ENCODE measurements around the gene ZNF827. TPM values are rescaled to one million over a fixed set of nuclear protein-coding genes. Genes with fewer than 3 reads are reported as not detected.

ZNF827 gene
- total RNA-seq, 1 donor from 2014 or later: 50.2 TPM

- Mint-ChIP-seq H3K27me3 (no peaks in the 10 kb centered on the region), H3K4me1 (ENCODE audit: low read depth) (no peaks in the 10 kb centered on the region), H3K27ac (no peak overlapping the region), H3K36me3 (ENCODE audit: insufficient read depth) (no peaks in the 10 kb centered on the region), H3K4me3 (ENCODE audit: low read depth) (no peak overlapping the region), H3K9me3 (ENCODE audit: low read depth) (no peaks in the 10 kb centered on the region)
- DNase-seq (ENCODE audit: low spot score, unreplicated experiment): no peak
- TF ChIP-seq CTCF (IDR thresholded peaks at IDR 0.05; ENCODE audit: unreplicated experiment): no peak
These were observed 38.1 kb upstream of the ZNF827 start for GRCh38 chr4:145976680-145977079.

DNA sequence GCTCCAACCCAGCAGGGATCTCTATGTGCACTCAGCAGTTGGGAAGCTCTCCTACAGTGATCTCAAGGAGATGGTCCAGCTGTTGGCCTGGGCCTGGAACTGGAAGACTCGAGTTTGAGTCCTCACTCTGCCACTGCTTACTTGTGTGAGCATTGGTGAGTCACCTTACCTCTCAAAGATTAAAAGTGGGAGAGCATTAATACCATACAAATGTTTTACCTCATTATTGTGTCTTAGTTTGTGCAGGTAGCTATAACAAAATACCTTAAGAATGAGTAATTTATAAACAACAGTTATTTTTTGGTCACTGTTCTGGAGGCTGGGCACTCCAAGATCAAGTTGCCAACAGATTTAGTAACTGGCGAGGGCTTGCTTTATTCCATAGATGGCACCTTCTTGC, 21.4 kb upstream of the ZNF827 start:
- H3K4me1 Mint-ChIP-seq (ENCODE audit: low read depth): no peaks in the 10 kb centered on the region
- H3K4me3 Mint-ChIP-seq (ENCODE audit: low read depth): no peak overlapping the region
- no peak for DNase-seq (ENCODE audit: low spot score, unreplicated experiment)
- no peak for TF ChIP-seq CTCF (IDR thresholded peaks at IDR 0.05; ENCODE audit: unreplicated experiment)
- no peaks in the 10 kb centered on the region for H3K36me3 Mint-ChIP-seq (ENCODE audit: insufficient read depth)
- H3K27ac Mint-ChIP-seq: no peak overlapping the region
- peaks cover 9% of the 10 kb centered on the region for H3K9me3 Mint-ChIP-seq (ENCODE audit: low read depth)
- peaks cover 3% of the 10 kb centered on the region for H3K27me3 Mint-ChIP-seq

- no peaks in the 10 kb centered on the region for H3K9me3 Mint-ChIP-seq (ENCODE audit: low read depth)
- H3K4me3 Mint-ChIP-seq (ENCODE audit: low read depth): no peak overlapping the region
- no peak for TF ChIP-seq CTCF (IDR thresholded peaks at IDR 0.05; ENCODE audit: unreplicated experiment)
- no peak for DNase-seq (ENCODE audit: low spot score, unreplicated experiment)
- no peak overlapping the region for H3K27ac Mint-ChIP-seq
- no peaks in the 10 kb centered on the region for H3K4me1 Mint-ChIP-seq (ENCODE audit: low read depth)
- H3K27me3 Mint-ChIP-seq: peaks cover 3% of the 10 kb centered on the region
- H3K36me3 Mint-ChIP-seq (ENCODE audit: insufficient read depth): no peaks in the 10 kb centered on the region
These were observed 18.7 kb upstream of the ZNF827 start for GRCh38 chr4:145957302-145957701.

DNA sequence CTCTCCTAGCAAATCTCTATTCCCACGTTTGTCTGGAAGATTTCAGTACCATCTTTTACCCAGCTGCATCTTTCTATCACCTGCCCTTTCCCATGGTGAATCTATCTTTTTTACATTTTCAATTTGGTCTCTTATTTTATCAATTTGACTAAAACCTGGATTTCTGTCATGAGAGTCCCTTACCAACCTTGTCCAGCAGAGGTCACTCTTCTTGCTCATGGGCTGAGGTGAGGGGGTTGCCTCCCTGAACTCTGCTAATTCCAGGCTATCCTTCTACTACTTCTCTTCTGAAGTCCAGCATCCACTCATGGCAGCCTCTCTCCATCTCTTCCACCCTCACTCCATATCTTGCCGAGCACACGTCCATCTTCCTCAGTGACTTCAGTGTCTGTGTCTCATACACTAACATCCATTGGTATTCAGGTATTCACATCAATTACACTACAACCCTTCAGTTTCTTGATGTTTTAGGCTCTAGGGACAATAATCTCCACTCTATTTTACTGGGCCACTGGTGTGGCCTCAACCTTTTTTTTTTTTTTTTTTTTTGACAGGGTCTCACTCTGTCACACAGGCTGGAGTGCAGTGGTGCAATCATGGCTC, 17.8 kb upstream of the ZNF827 start:
- DNase-seq (ENCODE audit: low spot score, unreplicated experiment): peak; percentile 25
- no peaks in the 10 kb centered on the region for H3K36me3 Mint-ChIP-seq (ENCODE audit: insufficient read depth)
- no peaks in the 10 kb centered on the region for H3K9me3 Mint-ChIP-seq (ENCODE audit: low read depth)
- H3K27ac Mint-ChIP-seq: no peak overlapping the region
- no peak overlapping the region for H3K4me3 Mint-ChIP-seq (ENCODE audit: low read depth)
- TF ChIP-seq CTCF (IDR thresholded peaks at IDR 0.05; ENCODE audit: unreplicated experiment): peak; percentile 87
- peaks cover 3% of the 10 kb centered on the region for H3K27me3 Mint-ChIP-seq
- H3K4me1 Mint-ChIP-seq (ENCODE audit: low read depth): no peaks in the 10 kb centered on the region

DNA sequence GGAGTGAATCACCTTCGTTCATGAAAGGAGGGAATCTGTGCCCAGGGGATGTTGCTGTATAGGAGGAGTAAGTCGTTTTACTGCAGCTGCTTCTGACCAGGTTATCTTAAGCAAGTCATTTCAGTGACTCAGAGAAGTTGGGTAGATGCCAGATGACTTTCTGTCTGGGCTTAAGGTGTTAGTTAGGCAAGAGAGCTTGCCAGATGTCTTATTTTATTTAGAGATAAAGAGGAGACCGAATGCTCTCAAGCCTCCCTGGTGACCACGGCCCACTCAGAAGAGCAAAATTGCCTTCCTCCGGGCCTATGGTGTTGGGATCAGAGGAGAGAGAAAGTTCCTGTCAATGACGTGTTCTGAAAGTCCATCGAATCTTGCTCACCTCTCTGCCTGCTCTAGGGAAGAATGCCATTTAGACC, 16.3 kb upstream of the ZNF827 start:
- DNase-seq (ENCODE audit: low spot score, unreplicated experiment): no peak
- H3K4me3 Mint-ChIP-seq (ENCODE audit: low read depth): no peak overlapping the region
- no peak overlapping the region for H3K27ac Mint-ChIP-seq
- H3K27me3 Mint-ChIP-seq: peaks cover 3% of the 10 kb centered on the region
- H3K9me3 Mint-ChIP-seq (ENCODE audit: low read depth): no peaks in the 10 kb centered on the region
- H3K36me3 Mint-ChIP-seq (ENCODE audit: insufficient read depth): no peaks in the 10 kb centered on the region
- TF ChIP-seq CTCF (IDR thresholded peaks at IDR 0.05; ENCODE audit: unreplicated experiment): no peak
- H3K4me1 Mint-ChIP-seq (ENCODE audit: low read depth): no peaks in the 10 kb centered on the region

Data from progenitor cell of endocrine pancreas (in vitro differentiated cells).